Measurements from ENCODE around the gene PRKN.

PRKN gene

DNA sequence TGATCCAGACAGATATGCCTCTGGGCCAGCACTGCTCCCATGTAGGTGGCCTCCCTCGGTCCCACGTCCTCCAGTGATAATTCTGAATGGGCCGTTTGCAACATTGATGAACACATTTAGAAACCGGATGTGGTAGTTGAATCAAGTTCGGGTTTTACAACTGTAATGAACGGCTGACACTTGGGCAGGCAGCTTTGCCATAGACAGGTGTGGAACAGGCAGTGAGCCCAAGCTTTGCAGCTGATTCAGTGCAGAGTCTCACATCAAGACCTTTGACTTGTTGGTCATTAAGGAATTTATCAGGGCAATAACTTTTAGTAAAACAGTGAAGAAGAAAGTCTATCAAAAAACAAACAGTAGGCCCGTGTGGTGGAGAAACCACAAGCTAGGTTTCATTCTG, 987.1 kb downstream of the PRKN start:
- Histone ChIP-seq H3K9ac (ENCODE audit: low read length) (no peak overlapping the region), H3K4me3 (ENCODE audit: low read depth, low read length, poor library complexity, severe bottlenecking) (no peak overlapping the region), H3K27ac (ENCODE audit: low read depth, low read length, poor library complexity, severe bottlenecking) (no peak overlapping the region), H3K9me3 (ENCODE audit: low read length) (no peaks in the 10 kb centered on the region), H2AFZ (ENCODE audit: low read length) (no peak overlapping the region), H3K9me2 (ENCODE audit: low read depth, low read length) (no peaks in the 10 kb centered on the region), H3K4me2 (ENCODE audit: low read length) (no peak overlapping the region), H3F3A (ENCODE audit: insufficient read depth, low read length) (no peaks in the 10 kb centered on the region), H3K79me2 (ENCODE audit: insufficient read depth, low read length) (no peaks in the 10 kb centered on the region), H3K27me3 (ENCODE audit: insufficient read depth, low read length) (no peaks in the 10 kb centered on the region), H3K4me1 (ENCODE audit: insufficient read depth, low read length, severe bottlenecking) (no peaks in the 10 kb centered on the region), H3K36me3 (ENCODE audit: insufficient read depth, low read length) (no peaks in the 10 kb centered on the region), H4K20me1 (ENCODE audit: insufficient read depth, low read length) (no peaks in the 10 kb centered on the region)
- no peak for TF ChIP-seq EZH2 (IDR thresholded peaks at IDR 0.05; ENCODE audit: borderline replicate concordance, low read length)
- TF ChIP-seq, protein P1, sequence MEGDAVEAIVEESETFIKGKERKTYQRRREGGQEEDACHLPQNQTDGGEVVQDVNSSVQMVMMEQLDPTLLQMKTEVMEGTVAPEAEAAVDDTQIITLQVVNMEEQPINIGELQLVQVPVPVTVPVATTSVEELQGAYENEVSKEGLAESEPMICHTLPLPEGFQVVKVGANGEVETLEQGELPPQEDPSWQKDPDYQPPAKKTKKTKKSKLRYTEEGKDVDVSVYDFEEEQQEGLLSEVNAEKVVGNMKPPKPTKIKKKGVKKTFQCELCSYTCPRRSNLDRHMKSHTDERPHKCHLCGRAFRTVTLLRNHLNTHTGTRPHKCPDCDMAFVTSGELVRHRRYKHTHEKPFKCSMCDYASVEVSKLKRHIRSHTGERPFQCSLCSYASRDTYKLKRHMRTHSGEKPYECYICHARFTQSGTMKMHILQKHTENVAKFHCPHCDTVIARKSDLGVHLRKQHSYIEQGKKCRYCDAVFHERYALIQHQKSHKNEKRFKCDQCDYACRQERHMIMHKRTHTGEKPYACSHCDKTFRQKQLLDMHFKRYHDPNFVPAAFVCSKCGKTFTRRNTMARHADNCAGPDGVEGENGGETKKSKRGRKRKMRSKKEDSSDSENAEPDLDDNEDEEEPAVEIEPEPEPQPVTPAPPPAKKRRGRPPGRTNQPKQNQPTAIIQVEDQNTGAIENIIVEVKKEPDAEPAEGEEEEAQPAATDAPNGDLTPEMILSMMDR (IDR thresholded peaks at IDR 0.05; ENCODE audit: low read length), result no peak

DNA sequence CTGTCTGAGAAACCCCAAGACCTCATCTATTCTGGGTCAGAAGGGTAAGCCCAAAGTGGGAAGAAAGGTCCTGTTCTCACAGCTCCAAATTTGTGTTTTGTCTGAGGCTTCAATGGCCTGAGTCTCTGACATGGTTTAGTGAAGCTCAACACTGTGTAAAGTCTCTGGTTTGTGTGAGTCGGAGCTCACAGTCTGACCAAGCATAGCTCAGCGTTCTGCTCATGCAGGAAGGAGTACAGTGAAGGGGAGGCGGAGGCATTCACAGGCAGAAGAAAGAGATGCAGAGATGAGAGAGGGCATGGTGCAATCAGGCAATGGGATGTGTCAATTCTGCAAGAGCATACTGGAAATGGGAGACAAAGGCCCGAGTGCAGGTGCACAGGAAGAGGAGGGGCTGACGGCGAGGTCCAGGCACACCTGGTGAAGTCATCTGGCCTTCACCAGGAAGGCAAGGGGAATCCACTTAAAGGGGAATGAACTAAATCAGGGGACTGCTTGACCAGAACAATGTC, 990.7 kb downstream of the PRKN start:
- Histone ChIP-seq H3K9me2 (ENCODE audit: low read depth, low read length) (no peaks in the 10 kb centered on the region), H3F3A (ENCODE audit: insufficient read depth, low read length) (no peaks in the 10 kb centered on the region), H3K4me3 (ENCODE audit: low read depth, low read length, poor library complexity, severe bottlenecking) (no peak overlapping the region), H3K27me3 (ENCODE audit: insufficient read depth, low read length) (no peaks in the 10 kb centered on the region), H4K20me1 (ENCODE audit: insufficient read depth, low read length) (no peaks in the 10 kb centered on the region), H3K9ac (ENCODE audit: low read length) (no peak overlapping the region), H3K9me3 (ENCODE audit: low read length) (no peaks in the 10 kb centered on the region), H3K79me2 (ENCODE audit: insufficient read depth, low read length) (no peaks in the 10 kb centered on the region), H2AFZ (ENCODE audit: low read length) (no peak overlapping the region), H3K4me2 (ENCODE audit: low read length) (no peak overlapping the region), H3K27ac (ENCODE audit: low read depth, low read length, poor library complexity, severe bottlenecking) (no peak overlapping the region), H3K36me3 (ENCODE audit: insufficient read depth, low read length) (no peaks in the 10 kb centered on the region), H3K4me1 (ENCODE audit: insufficient read depth, low read length, severe bottlenecking) (no peaks in the 10 kb centered on the region)
- TF ChIP-seq EZH2 (IDR thresholded peaks at IDR 0.05; ENCODE audit: borderline replicate concordance, low read length), result no peak
- TF ChIP-seq, protein P1 (IDR thresholded peaks at IDR 0.05; ENCODE audit: low read length), result no peak

DNA sequence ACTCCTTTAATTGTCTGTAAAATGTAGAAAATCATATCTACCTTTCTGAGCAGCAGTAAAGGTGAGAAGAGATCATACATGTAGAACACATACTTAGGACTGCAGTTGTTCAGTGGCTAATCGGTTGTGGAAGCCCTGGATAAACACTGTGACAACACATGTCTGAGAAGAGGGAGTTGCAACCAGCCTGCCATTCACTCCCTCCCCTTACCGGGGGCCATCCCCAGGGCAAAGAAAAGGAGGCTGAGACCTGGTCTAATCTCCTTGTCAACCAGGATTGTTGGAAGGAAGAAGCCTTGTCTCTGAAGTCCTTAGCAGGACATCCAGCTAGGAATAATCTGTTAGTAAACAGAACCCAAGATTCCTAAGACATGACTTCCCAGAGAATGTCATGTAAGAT, 991.2 kb downstream of the PRKN start:
- H3K79me2 ChIP-seq (ENCODE audit: insufficient read depth, low read length), result no peaks in the 10 kb centered on the region
- H3K27me3 ChIP-seq (ENCODE audit: insufficient read depth, low read length), result no peaks in the 10 kb centered on the region
- no peak overlapping the region for H3K9ac ChIP-seq (ENCODE audit: low read length)
- H3K4me2 ChIP-seq (ENCODE audit: low read length), result no peak overlapping the region
- no peaks in the 10 kb centered on the region for H3K4me1 ChIP-seq (ENCODE audit: insufficient read depth, low read length, severe bottlenecking)
- no peak overlapping the region for H3K27ac ChIP-seq (ENCODE audit: low read depth, low read length, poor library complexity, severe bottlenecking)
- H3F3A ChIP-seq (ENCODE audit: insufficient read depth, low read length), result no peaks in the 10 kb centered on the region
- TF ChIP-seq, protein P1 (IDR thresholded peaks at IDR 0.05; ENCODE audit: low read length), result no peak
- no peak for TF ChIP-seq EZH2 (IDR thresholded peaks at IDR 0.05; ENCODE audit: borderline replicate concordance, low read length)
- H4K20me1 ChIP-seq (ENCODE audit: insufficient read depth, low read length), result no peaks in the 10 kb centered on the region
- H3K9me2 ChIP-seq (ENCODE audit: low read depth, low read length), result no peaks in the 10 kb centered on the region
- no peaks in the 10 kb centered on the region for H3K9me3 ChIP-seq (ENCODE audit: low read length)
- H3K36me3 ChIP-seq (ENCODE audit: insufficient read depth, low read length), result no peaks in the 10 kb centered on the region
- H3K4me3 ChIP-seq (ENCODE audit: low read depth, low read length, poor library complexity, severe bottlenecking), result no peak overlapping the region
- H2AFZ ChIP-seq (ENCODE audit: low read length), result no peak overlapping the region

Measured in OCI-LY1 (cell line).